GM18870 (cell line): ENCODE measurements around the gene VSTM4.
A peak's percentile ranks its signal among the peaks of the same experiment; 100 is the strongest.

Experiments used
- ATAC-seq: cut with Tn5 transposase; IDR thresholded peaks from one replicate; pipeline ENCODE4 v1.9.1; 2021; ENCODE audit warnings: moderate library complexity; ENCODE audit not compliant: unreplicated experiment

Gene VSTM4

DNA sequence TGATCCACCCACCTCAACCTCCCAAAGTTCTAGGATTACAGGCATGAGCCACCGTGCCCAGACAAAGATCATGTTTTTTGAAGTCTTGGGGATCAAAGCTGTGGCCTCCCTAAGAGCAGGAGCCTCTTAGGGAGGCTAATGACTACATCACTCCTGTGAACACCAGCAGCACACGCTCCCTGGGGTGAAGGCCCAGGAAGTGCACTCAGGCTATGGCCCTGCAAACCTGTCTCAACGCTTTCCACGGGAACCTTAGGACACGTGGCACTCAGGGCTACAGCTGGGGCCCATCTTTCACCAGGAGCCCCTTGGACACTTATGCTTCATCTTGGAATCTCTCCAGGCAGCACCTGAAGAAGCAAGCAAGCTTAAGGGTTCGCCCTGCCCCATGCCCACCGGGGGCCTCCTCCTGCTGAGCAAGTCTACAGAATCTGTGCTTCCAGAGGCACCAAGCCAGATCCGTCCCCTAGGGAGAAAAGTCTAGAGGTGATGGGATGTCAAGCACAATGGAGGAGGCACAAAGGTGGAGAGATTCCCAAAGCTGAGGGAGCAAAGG is 18.4 kb downstream of the VSTM4 start:
- no peak for ATAC-seq

DNA sequence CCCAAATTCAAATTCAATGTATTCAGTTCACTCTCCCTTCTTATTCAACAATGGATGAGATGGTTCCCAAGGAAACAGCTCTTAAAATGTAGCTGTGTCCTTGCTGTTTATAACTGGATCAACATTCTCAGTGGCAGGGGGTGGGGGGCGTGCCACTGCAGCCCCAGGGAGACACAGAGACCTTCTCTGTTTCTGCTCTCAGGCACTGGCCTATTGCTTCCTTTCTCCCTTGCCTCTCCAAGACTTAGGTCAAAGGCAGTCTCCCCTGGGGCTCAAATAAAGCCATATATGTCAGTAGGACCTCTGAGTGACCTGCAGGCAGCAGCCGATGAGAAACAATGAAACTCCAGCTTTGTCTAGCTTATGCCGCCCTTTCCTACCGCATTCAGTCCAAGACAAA is 20.7 kb downstream of the VSTM4 start:
- no peak for ATAC-seq

DNA sequence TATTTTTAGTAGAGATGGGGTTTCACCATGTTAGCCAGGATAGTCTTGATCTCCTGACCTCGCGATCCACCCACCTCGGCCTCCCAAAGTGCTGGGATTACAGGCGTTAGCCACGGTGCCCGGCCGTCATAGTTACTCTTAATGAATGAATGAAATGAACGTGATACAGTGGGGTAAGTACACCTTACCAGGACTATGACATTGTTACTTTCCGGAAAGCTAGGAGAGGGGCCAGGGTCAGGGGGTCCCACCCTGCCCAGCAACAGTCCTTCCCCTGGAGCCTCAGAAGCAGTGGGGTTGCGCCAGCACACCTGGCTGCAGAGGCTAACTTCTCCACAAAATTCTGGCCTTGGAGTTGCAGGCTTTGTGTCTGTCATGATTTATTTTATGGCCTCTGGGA is 21.4 kb downstream of the VSTM4 start:
- ATAC-seq: no peak

DNA sequence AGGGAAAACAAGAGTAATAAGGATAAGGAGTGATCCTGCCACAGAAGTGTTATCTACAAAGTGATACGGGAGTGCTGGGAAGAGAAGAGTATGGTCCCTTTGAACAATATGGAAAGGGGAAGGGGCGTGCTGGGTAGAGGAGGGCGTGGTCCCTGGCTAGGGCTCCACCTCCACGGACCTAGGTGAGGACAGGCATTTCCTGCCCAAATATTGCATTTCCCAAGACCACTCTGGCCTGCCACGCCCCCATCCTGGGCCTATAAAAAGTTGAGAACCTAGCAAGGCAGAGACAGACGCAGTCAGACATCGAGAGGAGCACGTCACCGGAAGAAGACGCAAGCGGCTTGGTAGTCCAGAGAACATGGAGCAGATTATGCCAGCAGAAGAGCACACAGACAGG is 22.8 kb downstream of the VSTM4 start:
- no peak for ATAC-seq

GRCh38 chr10:49091450-49092210 is 23.7 kb downstream of the VSTM4 start:
- no peak for ATAC-seq

- ATAC-seq: no peak
Observed at GRCh38 chr10:49090696-49091380, 24.5 kb downstream of the VSTM4 start.

GRCh38 chr10:49090189-49090575 is 25.1 kb downstream of the VSTM4 start:
- no peak for ATAC-seq

- ATAC-seq: no peak
Observed at GRCh38 chr10:49089557-49090188, 25.6 kb downstream of the VSTM4 start.

GRCh38 chr10:49089152-49089551 is 26.2 kb downstream of the VSTM4 start:
- ATAC-seq: no peak

- ATAC-seq: no peak
Observed at GRCh38 chr10:49086889-49087288, 28.4 kb downstream of the VSTM4 start.

GRCh38 chr10:49083261-49083660 is 32.1 kb downstream of the VSTM4 start:
- no peak for ATAC-seq

DNA sequence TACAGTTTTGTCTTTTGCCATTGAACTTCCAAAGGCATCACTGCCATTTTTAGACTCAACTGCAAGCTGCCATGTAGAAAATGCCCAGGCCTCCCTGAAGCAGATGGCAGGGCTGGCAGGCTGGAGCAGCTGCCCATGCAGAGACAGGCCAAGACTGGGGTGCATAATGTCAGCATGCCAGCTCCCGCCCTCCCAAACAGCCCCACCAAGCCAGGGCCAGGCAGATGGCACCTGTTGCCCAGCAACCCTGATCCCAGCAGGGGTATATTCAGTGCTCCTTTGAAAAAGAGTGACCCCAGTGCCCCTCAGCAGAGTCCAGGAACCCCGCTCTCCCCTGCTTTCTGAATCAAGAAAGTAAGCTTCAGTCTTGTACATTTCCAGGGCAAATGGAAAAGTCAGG is 32.6 kb downstream of the VSTM4 start:
- no peak for ATAC-seq

DNA sequence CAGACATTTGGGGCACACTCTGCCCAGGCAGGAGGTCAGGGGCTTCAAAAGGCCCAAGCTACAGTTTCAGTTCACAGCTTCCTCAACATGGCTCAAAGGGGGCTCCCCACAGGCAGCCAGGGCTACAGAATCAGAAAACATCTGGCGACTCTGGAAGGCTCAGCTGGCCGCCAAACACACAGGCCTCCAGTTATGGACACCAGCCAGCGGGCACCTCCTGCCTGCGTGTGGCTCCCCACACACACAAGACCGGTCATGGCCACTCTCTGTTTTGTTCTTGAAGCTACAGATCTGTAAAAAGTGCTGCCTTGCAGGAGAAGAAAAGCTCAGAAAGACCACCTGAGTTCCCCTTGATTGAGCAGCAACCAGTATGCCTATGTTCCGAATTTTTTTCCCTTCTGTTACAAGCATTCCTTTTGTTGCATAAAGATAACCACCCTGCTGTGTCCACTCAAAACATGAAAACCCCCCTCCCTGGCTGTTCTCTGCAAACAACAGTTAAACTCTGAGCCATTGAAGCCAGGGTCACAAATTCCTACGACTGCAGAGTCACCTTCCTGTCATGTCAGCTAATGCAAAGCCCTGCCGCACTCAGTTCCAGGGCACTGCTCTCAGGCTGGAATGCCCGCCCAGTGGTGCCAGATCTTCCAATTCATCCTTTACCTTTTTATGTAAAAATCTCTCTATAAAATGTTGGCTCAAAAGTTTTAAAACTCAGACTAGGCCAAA is 33.6 kb downstream of the VSTM4 start:
- ATAC-seq: no peak

- no peak for ATAC-seq
Observed at GRCh38 chr10:49080965-49081364, 34.4 kb downstream of the VSTM4 start.

DNA sequence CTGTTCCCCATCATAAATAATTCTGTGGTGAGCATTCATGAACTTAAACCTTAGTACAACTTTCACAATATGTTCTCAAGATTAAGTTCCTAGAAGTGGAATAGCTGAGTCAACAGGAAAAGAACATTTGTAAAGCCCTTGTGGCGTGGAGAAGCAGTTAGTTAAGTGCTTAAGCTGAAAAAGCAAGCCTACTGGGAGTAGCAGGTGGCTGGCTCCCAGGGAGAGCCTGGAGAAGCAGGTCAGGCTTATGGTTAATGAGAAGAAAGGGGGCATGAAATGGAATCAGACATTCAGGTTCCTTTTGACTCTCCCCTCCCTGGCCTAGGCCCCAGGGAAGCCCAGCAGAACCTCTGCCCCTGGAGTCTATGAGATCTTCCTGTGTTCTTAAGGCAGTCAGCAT is 35.3 kb downstream of the VSTM4 start:
- ATAC-seq: no peak

GRCh38 chr10:49079499-49079898 is 35.8 kb downstream of the VSTM4 start:
- no peak for ATAC-seq

GRCh38 chr10:49079072-49079471 is 36.2 kb downstream of the VSTM4 start:
- ATAC-seq: no peak

DNA sequence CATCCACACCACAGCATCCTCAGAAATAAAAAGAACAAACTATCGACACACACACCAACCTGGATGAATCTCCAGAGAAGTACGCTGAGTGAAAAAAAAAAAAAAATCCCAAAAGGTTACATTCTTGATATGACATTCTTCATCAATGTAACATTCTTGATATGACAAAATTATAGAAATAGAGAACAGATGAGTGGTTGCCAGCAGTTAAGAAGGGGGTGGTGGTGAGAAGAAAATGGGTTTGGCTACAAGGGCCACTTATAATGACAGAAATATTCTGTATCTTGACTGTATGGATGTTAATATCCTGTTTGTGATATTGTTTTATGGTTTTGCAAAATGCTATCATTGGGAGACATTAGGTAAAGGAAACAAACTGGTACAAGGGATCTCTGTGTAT is 36.9 kb downstream of the VSTM4 start:
- ATAC-seq: no peak

GRCh38 chr10:49076741-49077521 is 38.4 kb downstream of the VSTM4 start:
- ATAC-seq: peak; percentile 81

- ATAC-seq: peak; percentile 13
Observed at GRCh38 chr10:49076319-49076718, 39.0 kb downstream of the VSTM4 start.
